PC-9 (cell line): ENCODE results near the gene RAB5IF.

Experiments used
- EZH2 ChIP-seq: fragments of 200-600 bp; sonication (generic); IDR thresholded peaks from 2 replicates; pipeline ENCODE4 v1.8.0; 2017; ENCODE audit warnings: antibody characterized with exemption, low read depth
- TF ChIP-seq, protein P1 (sequence below): fragments of 200-600 bp; sonication (generic); conservative IDR thresholded peaks from 2 replicates; pipeline ENCODE4 v1.6.1; 2017; ENCODE audit warnings: mixed run types, antibody characterized with exemption, mild to moderate bottlenecking, moderate library complexity

DNA sequence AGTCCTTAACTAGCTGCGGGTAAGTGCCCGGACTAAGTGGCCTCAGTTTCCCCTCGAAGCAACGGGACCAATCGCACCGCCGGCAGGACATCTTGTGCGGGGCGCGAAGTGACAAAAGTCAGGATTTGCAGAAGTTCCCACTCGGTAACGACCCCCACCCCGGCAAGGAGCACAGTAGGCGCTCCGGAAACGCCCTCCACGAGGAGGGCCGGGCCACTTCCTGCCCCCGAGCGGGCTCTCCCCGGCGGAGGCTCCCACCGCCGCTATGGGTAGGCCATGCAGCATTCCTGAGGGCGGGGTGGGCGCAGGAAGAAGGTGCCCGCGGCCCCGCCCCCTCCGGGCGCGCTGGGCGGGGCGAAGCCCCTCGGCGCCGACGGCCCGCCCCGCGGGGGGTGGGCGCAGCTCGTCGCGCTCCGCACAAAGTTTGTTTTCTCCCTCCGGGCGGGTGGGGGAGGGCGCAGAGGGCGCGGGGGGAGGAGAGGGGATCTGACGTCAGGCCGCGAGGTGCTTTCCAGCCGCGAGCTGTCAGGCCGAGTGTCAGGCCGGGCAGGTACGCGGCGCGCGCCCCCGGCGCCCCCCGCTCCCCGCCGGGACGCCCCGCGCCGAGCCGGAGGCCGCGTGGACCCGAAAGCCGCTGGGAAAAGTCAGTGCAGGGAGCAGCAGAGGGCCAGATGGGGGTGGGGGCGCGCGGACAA is 32.3 kb upstream of the RAB5IF start, which contains the start of gene TGIF2:
- TF ChIP-seq EZH2, result no peak
- TF ChIP-seq, protein P1, sequence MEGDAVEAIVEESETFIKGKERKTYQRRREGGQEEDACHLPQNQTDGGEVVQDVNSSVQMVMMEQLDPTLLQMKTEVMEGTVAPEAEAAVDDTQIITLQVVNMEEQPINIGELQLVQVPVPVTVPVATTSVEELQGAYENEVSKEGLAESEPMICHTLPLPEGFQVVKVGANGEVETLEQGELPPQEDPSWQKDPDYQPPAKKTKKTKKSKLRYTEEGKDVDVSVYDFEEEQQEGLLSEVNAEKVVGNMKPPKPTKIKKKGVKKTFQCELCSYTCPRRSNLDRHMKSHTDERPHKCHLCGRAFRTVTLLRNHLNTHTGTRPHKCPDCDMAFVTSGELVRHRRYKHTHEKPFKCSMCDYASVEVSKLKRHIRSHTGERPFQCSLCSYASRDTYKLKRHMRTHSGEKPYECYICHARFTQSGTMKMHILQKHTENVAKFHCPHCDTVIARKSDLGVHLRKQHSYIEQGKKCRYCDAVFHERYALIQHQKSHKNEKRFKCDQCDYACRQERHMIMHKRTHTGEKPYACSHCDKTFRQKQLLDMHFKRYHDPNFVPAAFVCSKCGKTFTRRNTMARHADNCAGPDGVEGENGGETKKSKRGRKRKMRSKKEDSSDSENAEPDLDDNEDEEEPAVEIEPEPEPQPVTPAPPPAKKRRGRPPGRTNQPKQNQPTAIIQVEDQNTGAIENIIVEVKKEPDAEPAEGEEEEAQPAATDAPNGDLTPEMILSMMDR, result no peak
